Esophagus (tissue), 2 donors: ENCODE data around the gene H3-3A. TPM values are rescaled to one million over a fixed set of nuclear protein-coding genes. Genes with fewer than 3 reads are reported as not detected.

ENCODE experiments used
- H3K27ac ChIP-seq, 2 donors: one replicate each; pipeline ENCODE4 v1.5.1; 2013; ENCODE audit warnings: low read depth in 2 of 2, mild to moderate bottlenecking in 2 of 2, inconsistent platforms in 1 of 2, low read length in 1 of 2, moderate library complexity in 1 of 2
- H3K27me3 ChIP-seq, 2 donors: one replicate each; pipeline ENCODE4 v1.6.1; 2013; ENCODE audit warnings: low read length in 2 of 2, control low read depth in 1 of 2, mild to moderate bottlenecking in 1 of 2; ENCODE audit not compliant: insufficient read depth in 2 of 2, control insufficient read depth in 1 of 2
- H3K36me3 ChIP-seq, 2 donors: one replicate each; pipeline ENCODE4 v1.6.1; 2013; ENCODE audit warnings: low read length in 1 of 2; ENCODE audit not compliant: control insufficient read depth in 2 of 2, insufficient read depth in 2 of 2
- H3K4me1 ChIP-seq, 2 donors: one replicate each; pipeline ENCODE4 v1.6.1; 2013; ENCODE audit warnings: low read length in 1 of 2; ENCODE audit not compliant: control insufficient read depth in 2 of 2, insufficient read depth in 2 of 2
- H3K4me3 ChIP-seq, 2 donors: one replicate each; pipeline ENCODE4 v1.5.1; 2013; ENCODE audit warnings: low read length in 2 of 2, mild to moderate bottlenecking in 2 of 2, low read depth in 1 of 2, moderate library complexity in 1 of 2
- H3K9me3 ChIP-seq, 2 donors: one replicate each; pipeline ENCODE4 v1.6.1; 2013; ENCODE audit warnings: mild to moderate bottlenecking in 2 of 2, low read depth in 1 of 2, low read length in 1 of 2, moderate library complexity in 1 of 2; ENCODE audit not compliant: control insufficient read depth in 2 of 2, insufficient read depth in 1 of 2
- WGBS, 2 donors: extraction: QIAGEN DNeasy Blood & Tissue Kit; methylation state at CpG; one replicate each; pipeline ENCODE4 v1.1.7; 2013; 5-methylcytosine and 5-hydroxymethylcytosine counted together
- polyA plus RNA-seq, 2 donors: library from polyadenylated mRNA; stranded (reverse); fragments of 200-250 nt; gene quantifications; one replicate each; pipeline ENCODE4 v1.2.3, GENCODE V29; 2013
- donor health status: healthy with polysubstance abuse.
- donor health status: Bipolar disorder and iron deficiency.

H3-3A gene
- polyA plus RNA-seq, 2 donors: 679 to 1,046 TPM

DNA sequence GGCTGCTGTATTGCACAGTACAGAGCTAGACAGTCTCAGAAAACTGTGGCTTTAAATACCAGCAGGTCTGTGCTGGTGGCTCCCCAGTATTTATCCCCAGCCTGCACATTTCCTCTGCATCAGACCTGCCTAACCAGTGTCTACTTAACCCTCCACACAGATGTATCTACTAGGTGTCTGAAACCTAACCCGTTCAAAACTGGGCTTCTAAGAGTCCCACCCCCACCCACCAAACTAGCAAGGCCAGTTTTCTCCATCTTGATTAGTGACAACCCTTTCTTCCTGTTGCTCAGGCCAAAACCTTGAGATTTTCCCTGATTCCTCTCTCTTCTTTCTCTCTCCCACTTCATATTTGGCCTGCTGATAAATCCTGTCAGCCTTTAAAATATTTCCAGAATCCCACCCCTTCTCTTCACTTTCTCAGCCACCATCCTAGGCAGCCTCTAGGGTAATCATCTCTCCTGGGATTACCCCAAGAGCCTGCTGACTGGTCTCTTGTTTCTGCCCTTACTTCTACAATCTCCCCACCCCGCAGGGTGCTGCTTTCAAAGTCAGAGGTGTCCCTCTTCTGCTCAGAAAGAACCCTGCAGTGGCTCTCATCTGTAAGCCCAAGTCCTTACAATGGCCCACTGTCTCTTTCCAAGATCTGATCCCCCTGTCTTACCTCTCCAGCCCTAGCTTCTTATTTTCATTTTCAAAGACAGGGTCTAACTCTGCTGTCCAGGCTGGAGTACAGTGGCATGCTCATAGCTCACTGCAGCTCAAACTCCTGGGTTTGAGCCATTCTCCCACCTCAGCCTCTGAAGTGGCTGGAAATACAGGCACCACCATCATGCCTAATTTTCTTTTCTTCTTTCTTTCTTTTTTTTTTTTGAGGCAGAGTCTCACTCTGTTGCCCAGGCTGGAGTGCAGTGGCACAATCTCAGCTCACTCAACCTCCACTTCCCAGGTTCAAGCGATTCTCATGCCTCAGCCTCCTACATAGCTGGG is 45.2 kb downstream of the H3-3A start:
- Histone ChIP-seq H3K9me3 (no peaks in the 10 kb centered on the region), H3K27me3 (no peaks in the 10 kb centered on the region), H3K27ac (peak overlapping the region; percentile 72 to 76), H3K4me3 (no peak overlapping the region), H3K4me1 (peaks cover 0 to 12% of the 10 kb centered on the region in 2 donors), H3K36me3 (no peaks in the 10 kb centered on the region)
- 67 to 74% methylated on average over 3 of the region's 3 CpGs for WGBS, 2 donors

DNA sequence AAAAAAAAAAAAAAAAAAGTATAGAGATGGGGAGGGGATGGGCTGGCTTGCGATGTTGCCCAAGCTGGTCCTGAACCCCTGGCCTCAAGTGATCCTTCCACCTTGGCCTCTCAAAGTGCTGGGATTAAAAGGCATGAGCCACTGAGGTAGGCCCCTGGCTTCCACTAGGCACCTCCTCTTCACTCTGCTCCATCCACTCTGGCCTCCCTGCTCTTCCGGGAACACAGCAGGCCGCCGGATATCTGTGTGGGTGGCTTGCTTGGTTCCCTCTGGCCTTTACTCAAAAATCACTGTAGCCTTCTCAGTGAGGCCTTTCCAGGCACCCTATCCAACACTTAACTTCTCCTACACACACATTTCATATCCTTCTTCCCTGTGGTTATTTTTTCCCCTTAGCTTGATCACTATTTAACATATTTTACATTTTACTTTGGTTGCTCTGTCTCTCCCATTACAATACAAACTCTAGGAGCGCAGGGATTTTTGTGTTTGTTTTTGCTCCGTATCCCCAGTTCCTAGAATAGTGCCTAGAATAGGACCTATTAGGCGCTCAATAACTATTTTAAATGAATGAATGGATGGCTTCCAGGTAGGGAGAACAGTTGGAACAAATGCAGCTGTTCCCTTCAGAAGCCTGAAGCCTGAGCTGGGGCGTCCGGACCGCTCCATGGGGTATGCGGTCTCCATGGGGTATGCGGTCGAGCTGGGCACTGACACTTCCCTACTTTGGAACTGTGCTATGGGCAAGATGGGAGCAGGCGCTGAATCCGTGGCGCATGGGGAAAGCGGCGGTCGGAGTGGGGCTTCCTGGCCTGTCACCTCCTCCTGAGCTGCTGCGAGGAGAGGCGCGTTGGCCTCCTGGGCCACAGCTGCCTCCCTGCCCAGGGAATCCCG is 46.7 kb downstream of the H3-3A start:
- Histone ChIP-seq H3K27ac (peak overlapping the region; percentile 97 to 98), H3K27me3 (no peaks in the 10 kb centered on the region), H3K36me3 (no peaks in the 10 kb centered on the region), H3K9me3 (no peaks in the 10 kb centered on the region), H3K4me3 (peak overlapping the region; percentile 66 to 68), H3K4me1 (peaks cover 0 to 12% of the 10 kb centered on the region in 2 donors)
- 17 to 20% methylated on average over 23 of the region's 23 CpGs for WGBS, 2 donors

DNA sequence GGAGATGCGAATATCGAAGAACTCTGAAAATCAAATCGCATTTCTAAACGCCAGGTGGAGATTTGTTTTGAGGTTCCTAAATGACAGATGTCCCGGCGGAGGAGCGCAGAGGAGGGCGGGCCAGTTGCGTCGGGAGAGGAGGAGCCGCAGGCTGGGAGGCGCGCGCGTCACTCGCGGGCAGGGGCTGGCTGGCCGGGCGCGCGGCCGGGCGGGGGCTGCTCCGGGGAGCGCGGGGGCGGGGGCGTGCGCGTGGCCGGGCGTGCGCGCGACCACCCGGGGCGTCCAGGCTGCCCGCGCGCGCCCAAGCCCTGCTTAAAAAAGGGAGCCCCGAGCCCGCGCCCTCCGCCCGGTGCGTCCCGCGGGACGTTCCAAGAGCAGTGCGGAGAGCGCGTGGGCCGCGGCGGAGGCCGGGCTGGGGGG is 47.3 kb downstream of the H3-3A start:
- Histone ChIP-seq H3K4me1 (peaks cover 0 to 12% of the 10 kb centered on the region in 2 donors), H3K36me3 (no peaks in the 10 kb centered on the region), H3K27me3 (no peaks in the 10 kb centered on the region), H3K9me3 (no peaks in the 10 kb centered on the region), H3K4me3 (peak overlapping the region; percentile 66 to 68), H3K27ac (peak overlapping the region; percentile 97 to 98)
- 0% methylated on average over 24 to 57 of the region's 57 CpGs for WGBS, 2 donors

DNA sequence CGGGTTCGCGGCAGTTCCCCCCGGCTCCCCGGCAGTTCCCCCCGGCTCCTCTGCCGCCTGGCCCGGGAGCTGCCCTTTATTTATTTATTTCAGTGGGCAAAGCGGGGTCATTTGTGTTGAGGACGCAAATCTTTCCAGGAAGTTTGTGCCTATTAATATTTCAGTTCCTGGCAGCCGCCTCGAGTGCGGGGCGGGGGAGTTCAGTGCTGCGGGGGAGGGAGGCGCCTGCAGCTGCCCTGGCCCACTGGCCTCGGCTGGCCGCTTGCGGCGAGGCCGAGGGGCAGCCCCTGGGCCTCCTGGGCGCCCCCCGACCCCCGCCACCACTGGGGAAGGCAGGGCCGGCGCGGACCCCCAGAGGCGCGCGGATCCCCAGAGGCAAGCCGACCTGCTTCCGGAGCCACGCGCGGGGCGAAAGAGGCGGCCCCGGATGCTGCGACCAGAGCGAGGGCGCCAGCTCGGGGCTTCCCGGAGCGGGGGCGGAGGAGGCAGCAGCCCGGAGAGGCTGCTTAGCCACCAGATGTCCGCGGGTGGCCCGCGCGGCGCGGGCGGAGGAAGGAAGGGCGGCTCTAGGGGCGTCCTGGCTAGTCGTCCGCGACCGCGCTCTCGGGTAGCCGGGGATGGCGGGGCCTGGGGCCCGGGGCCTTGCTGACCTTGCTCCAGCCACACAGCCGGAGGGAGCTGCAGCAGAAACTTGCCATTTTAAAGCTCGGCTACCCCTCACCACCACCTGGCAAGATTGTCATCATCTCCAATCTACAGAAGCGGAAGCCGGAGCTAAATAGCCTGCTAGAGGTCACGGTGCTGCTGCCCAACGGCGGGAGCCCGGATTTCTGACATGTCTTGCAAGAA is 48.0 kb downstream of the H3-3A start:
- H3K4me1 ChIP-seq: peaks cover 0 to 12% of the 10 kb centered on the region in 2 donors

DNA sequence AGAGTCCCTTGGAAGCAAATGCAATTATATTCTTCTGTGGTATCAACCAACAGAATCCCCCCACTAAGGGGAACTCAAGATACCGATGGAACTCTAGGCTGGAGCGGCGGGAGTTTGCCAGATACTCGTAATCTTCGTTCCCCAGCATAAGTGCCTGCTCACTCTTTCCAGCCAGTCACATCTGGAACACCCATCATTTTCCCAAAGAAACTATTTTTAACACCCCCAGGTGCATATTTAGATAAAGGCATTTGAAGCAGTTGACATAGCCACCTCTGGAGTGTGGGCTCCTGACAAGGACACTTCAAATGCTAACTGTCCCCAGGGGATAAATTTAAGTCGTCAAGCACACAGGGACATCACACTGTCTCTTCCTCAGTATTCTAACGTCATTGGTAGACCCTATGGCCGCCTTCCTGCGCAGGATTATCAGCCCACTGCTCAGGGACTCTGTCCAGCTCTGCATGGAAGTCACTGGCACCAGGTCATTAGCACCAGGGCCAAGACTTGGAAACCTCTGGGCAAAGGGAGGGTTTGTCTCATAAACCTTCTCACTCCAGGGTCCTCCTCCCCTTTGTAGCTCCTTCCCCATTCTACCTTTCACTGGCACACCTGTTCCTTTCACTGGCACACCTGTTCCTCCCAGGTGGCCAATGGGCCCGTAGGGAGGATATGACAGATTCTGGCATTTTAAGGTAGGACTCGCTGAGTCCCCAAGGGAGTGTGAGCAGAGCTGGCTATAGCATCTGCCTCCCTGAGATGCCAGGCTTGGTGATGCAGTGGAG is 48.8 kb downstream of the H3-3A start:
- no peaks in the 10 kb centered on the region for H3K36me3 ChIP-seq
- 47 to 53% methylated on average over 11 of the region's 11 CpGs for WGBS, 2 donors
- no peaks in the 10 kb centered on the region for H3K27me3 ChIP-seq
- no peaks in the 10 kb centered on the region for H3K9me3 ChIP-seq
- peaks cover 0 to 15% of the 10 kb centered on the region in 2 donors for H3K4me1 ChIP-seq
- peak overlapping the region in 1 of 2 donors; percentile 66 for H3K4me3 ChIP-seq
- peak overlapping the region; percentile 97 to 98 for H3K27ac ChIP-seq

More for the DNA sequence above, 48.0 kb downstream of the H3-3A start:
- H3K4me3 ChIP-seq: peak overlapping the region; percentile 66 to 68
- no peaks in the 10 kb centered on the region for H3K36me3 ChIP-seq
- peak overlapping the region; percentile 97 to 98 for H3K27ac ChIP-seq
- H3K27me3 ChIP-seq: no peaks in the 10 kb centered on the region
- no peaks in the 10 kb centered on the region for H3K9me3 ChIP-seq
- 1% methylated on average over 62 to 73 of the region's 73 CpGs for WGBS, 2 donors

DNA sequence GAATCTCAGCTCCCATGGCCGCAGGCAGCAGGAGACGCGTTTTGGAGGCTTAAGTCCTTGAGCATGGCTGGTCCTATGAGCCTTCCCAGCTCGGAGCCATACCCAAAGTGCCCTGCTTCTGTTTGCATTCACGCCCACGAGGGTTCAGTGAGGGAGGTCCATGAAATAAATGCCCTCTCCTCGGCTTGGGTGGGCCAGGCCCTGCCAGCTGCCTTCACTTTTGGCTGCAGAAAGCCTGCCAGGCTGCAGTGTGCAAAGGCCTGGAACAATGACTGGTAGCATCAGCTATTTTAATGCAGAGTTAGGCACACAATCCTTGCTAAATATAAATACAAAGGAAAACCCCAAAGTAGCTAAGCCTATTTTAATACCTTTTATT is 49.4 kb downstream of the H3-3A start:
- Histone ChIP-seq H3K4me1 (peaks cover 0 to 15% of the 10 kb centered on the region in 2 donors), H3K36me3 (no peaks in the 10 kb centered on the region), H3K9me3 (no peaks in the 10 kb centered on the region), H3K27ac (no peak overlapping the region), H3K27me3 (no peaks in the 10 kb centered on the region), H3K4me3 (no peak overlapping the region)
- WGBS, 2 donors: 58 to 61% methylated on average over 7 of the region's 7 CpGs

DNA sequence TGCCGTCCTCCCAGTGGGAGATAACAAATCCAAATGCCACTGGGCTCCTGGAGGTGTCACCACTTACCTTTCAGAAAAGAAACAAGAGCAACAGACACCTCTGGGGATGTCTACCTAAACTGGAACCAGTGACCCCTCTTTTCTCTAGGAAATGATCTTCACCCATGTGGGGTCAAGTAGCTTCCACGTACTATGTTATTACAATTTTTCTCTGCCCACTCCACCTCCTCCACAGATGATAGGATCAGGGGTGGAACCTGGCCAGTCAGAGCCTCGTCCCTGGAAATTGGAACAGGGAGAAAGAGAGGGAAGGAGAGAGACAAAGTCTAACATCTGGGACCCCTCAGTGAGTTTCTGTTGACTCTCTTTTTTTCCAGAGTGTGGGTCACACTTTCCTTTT is 50.1 kb downstream of the H3-3A start:
- H3K36me3 ChIP-seq: no peaks in the 10 kb centered on the region
- H3K27ac ChIP-seq: no peak overlapping the region
- H3K4me3 ChIP-seq: no peak overlapping the region
- H3K9me3 ChIP-seq: no peaks in the 10 kb centered on the region
- 84 to 92% methylated on average over 3 of the region's 3 CpGs for WGBS, 2 donors
- peaks cover 0 to 15% of the 10 kb centered on the region in 2 donors for H3K4me1 ChIP-seq
- no peaks in the 10 kb centered on the region for H3K27me3 ChIP-seq

DNA sequence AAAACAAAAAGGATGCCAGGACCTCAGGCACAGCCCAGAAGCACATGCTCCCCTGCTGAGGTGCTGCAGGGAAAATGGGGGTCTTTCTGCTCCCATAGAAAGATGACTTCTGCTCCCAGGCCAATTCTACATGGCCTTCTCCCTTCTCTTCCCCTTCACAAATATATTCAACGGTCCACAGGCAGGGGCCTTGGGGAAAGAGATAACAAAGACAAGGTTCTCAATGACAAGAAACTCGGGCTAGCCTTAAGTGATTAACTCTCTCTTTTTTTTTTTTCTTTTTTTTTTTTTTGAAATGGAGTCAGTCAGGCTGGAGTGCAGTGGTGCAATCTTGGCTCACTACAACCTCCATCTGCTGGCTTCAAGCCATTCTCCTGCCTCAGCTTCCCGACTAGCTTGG is 54.2 kb downstream of the H3-3A start:
- no peak overlapping the region for H3K4me3 ChIP-seq
- WGBS, 2 donors: 55 to 59% methylated on average over 3 of the region's 3 CpGs
- peaks cover 0 to 7% of the 10 kb centered on the region in 2 donors for H3K4me1 ChIP-seq
- H3K27ac ChIP-seq: no peak overlapping the region
- no peaks in the 10 kb centered on the region for H3K36me3 ChIP-seq
- peaks cover 0 to 2% of the 10 kb centered on the region in 2 donors for H3K9me3 ChIP-seq
- H3K27me3 ChIP-seq: no peaks in the 10 kb centered on the region
